Body of pancreas (tissue), 4 donors: ENCODE results near the gene CEP104. TPM values are rescaled to one million over a fixed set of nuclear protein-coding genes. Genes with fewer than 3 reads are reported as not detected.
"Not testable (repeated sequence)": the region's sequence is repeated elsewhere in the genome, so short reads cannot be mapped to it uniquely, and the experiment has no call there.

Experiments used
- ATAC-seq: fragments of 150-250 bp; one replicate; pipeline ENCODE4 v1.9.1; 2016
- DNase-seq, 4 donors: peaks; one replicate each; pipeline ENCODE4 v3.0.0-alpha.2; 2019
- H3K27ac ChIP-seq, 4 donors: fragments of 200-600 bp; sonication (generic); 1 replicate in 3 of 4; 2 replicates in 1 of 4; pipeline versions ENCODE4 v1.5.1 to v1.6.1; 2016 to 2019; ENCODE audit warnings: mild to moderate bottlenecking in 1 of 4, mixed read lengths in 1 of 4, moderate library complexity in 1 of 4
- H3K27me3 ChIP-seq, 2 donors: fragments of 200-600 bp; sonication (generic); one replicate each; pipeline ENCODE4 v1.6.0; 2016; ENCODE audit warnings: mild to moderate bottlenecking in 1 of 2
- H3K36me3 ChIP-seq, 2 donors: fragments of 200-600 bp; sonication (generic); replicated peaks in 1 of 2; 2 replicates each; pipeline ENCODE4 v1.5.1; 2016; ENCODE audit warnings: low read depth in 2 of 2; ENCODE audit not compliant: insufficient read depth in 1 of 2
- H3K4me1 ChIP-seq: fragments of 200-600 bp; sonication (generic); one replicate; pipeline ENCODE4 v1.6.0; 2016
- H3K4me3 ChIP-seq, 2 donors: fragments of 200-600 bp; sonication (generic); 1 replicate in 1 of 2; 2 replicates in 1 of 2; pipeline ENCODE4 v1.5.1; 2016 to 2019
- H3K9me3 ChIP-seq, 3 donors: fragments of 200-600 bp; sonication (generic); 1 replicate in 2 of 3; 2 replicates in 1 of 3; pipeline ENCODE4 v1.5.1; 2016
- POLR2A ChIP-seq, 3 donors: fragments of 450-650 bp; IDR thresholded peaks; one replicate each; pipeline ENCODE4 v1.6.1; 2016; ENCODE audit warnings: antibody characterized with exemption in 3 of 3, mild to moderate bottlenecking in 2 of 3
- WGBS, 2 donors: methylation state at CpG; one replicate each; pipeline ENCODE4 v1.1.5; 2017; 5-methylcytosine and 5-hydroxymethylcytosine counted together
- intact Hi-C: fragments of 100-400 bp; cut with DNase I; formaldehyde crosslinking; loops from one replicate; pipeline ENCODE4 v1.15.1; 2023
- total RNA-seq, 2 donors: library from RNA; depleted of rRNA; stranded (reverse); fragments of >200 nt; gene quantifications; one replicate each; pipeline ENCODE4 v1.1.0, GENCODE V29; 2016
- TF ChIP-seq, protein P1 (sequence below), 7 experiments: fragments of 450-650 bp in 4 of 7; fragments of 200-600 bp in 3 of 7; sonication (generic) in 3 of 7; IDR thresholded peaks; one replicate each; pipeline ENCODE4 v1.5.1; 2016 to 2019; ENCODE audit warnings: antibody characterized with exemption in 7 of 7

Gene CEP104
- total RNA-seq, 2 donors from 2014 or later = 17.9 to 22.1 TPM

DNA sequence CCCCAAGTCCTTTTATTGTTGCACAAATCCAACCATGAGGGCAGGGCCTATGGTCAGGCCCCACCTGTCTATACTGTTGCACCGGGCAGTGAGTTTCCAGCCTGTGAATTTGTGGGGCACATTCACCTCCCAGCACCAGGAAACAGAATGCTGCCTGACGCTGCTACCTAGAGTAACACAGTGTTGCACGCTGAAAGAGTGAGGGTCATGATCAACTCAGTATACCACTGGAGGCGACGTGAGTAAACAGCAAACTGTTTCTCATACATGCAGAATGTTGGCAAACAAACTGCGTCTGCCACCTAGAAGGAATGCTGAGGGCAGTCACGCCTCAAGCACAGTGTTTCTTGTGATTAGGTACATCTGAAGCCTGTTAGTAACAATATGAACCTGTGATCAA lies 47.3 kb downstream of the CEP104 start:
- 51 to 62% methylated on average over 6 to 7 of the region's 7 CpGs for whole genome bisulfite sequencing, 2 donors

DNA sequence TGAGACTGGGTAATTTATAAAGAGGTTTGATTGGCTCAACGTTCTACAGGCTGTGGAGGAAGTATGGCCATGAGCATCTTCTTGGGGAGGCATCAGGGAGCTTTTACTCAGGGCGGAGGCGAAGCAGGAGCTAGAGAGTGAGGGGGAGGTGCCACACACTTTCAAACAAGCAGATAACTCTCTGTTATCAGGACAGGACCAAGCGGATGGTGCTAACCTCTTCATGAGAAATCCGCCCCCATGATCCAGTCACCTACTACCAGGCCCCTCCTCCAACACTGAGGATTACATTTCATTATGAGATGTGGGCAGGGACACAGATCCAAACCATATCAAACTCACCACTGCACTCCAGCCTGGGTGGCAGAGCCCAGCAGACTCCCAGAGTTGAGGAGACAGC lies 49.2 kb downstream of the CEP104 start:
- Histone ChIP-seq H3K9me3 (no peaks in the 10 kb centered on the region), H3K27me3 (peaks cover 0 to 5% of the 10 kb centered on the region in 2 donors), H3K4me1 (no peaks in the 10 kb centered on the region), H3K27ac (no peak overlapping the region), H3K4me3 (no peak overlapping the region), H3K36me3 (no peaks in the 10 kb centered on the region)
- TF ChIP-seq POLR2A (IDR thresholded peaks at IDR 0.05) = no peak
- TF ChIP-seq, protein P1, sequence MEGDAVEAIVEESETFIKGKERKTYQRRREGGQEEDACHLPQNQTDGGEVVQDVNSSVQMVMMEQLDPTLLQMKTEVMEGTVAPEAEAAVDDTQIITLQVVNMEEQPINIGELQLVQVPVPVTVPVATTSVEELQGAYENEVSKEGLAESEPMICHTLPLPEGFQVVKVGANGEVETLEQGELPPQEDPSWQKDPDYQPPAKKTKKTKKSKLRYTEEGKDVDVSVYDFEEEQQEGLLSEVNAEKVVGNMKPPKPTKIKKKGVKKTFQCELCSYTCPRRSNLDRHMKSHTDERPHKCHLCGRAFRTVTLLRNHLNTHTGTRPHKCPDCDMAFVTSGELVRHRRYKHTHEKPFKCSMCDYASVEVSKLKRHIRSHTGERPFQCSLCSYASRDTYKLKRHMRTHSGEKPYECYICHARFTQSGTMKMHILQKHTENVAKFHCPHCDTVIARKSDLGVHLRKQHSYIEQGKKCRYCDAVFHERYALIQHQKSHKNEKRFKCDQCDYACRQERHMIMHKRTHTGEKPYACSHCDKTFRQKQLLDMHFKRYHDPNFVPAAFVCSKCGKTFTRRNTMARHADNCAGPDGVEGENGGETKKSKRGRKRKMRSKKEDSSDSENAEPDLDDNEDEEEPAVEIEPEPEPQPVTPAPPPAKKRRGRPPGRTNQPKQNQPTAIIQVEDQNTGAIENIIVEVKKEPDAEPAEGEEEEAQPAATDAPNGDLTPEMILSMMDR (IDR thresholded peaks at IDR 0.05) = no peak
- no peak for DNase-seq
- intact Hi-C loops = no loop called here
- 60 to 62% methylated on average over 3 to 5 of the region's 5 CpGs for WGBS, 2 donors
- no peak for ATAC-seq

More for the DNA sequence above, 47.3 kb downstream of the CEP104 start:
- H3K4me1 ChIP-seq = no peaks in the 10 kb centered on the region
- TF ChIP-seq, protein P1 (IDR thresholded peaks at IDR 0.05) = no peak
- no peak for TF ChIP-seq POLR2A (IDR thresholded peaks at IDR 0.05)
- no peak overlapping the region for H3K4me3 ChIP-seq
- intact Hi-C loops = no loop called here
- H3K36me3 ChIP-seq = peaks cover 0 to 4% of the 10 kb centered on the region in 2 donors
- H3K27ac ChIP-seq = no peak overlapping the region
- H3K27me3 ChIP-seq = no peaks in the 10 kb centered on the region
- no peaks in the 10 kb centered on the region for H3K9me3 ChIP-seq
- no peak for ATAC-seq
- DNase-seq = no peak

GRCh38 chr1:3805038-3805437 lies 52.0 kb downstream of the CEP104 start:
- Histone ChIP-seq H3K27ac (no peak overlapping the region), H3K27me3 (peaks cover 0 to 5% of the 10 kb centered on the region in 2 donors), H3K4me1 (no peaks in the 10 kb centered on the region), H3K4me3 (no peak overlapping the region), H3K9me3 (no peaks in the 10 kb centered on the region), H3K36me3 (no peaks in the 10 kb centered on the region)
- WGBS, 2 donors = 61 to 68% methylated on average over 11 of the region's 11 CpGs
- ATAC-seq (no peak), DNase-seq (no peak)
- intact Hi-C loops = no loop called here
- TF ChIP-seq, protein P1 (IDR thresholded peaks at IDR 0.05) = no peak
- no peak for TF ChIP-seq POLR2A (IDR thresholded peaks at IDR 0.05)

DNA sequence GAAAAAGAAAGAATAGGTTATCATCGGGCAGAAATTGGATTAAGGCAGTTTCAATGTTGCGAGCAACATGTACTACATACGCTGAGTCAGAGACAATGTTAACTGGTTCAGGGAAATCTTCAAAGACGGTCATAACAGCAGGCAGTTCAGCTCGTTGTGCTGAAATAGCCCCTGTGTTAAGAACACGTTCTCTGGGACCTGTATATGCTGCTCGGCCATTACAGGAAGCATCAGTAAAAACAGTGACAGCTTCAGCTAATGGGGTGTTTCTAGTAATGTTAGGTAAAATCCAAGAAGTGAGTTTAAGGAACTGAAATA lies 52.4 kb downstream of the CEP104 start:
- H3K27ac ChIP-seq, DNase-seq, H3K4me1 ChIP-seq, H3K9me3 ChIP-seq, intact Hi-C loops, H3K27me3 ChIP-seq, H3K36me3 ChIP-seq, ATAC-seq, H3K4me3 ChIP-seq: not testable (repeated sequence)
- WGBS, 2 donors = 54 to 68% methylated on average over 7 of the region's 7 CpGs

GRCh38 chr1:3803905-3804626 lies 52.9 kb downstream of the CEP104 start:
- H3K27ac ChIP-seq = no peak overlapping the region
- no peaks in the 10 kb centered on the region for H3K9me3 ChIP-seq
- ATAC-seq (no peak), DNase-seq (no peak)
- WGBS, 2 donors = 61 to 67% methylated on average over 19 of the region's 19 CpGs
- TF ChIP-seq, protein P1 (IDR thresholded peaks at IDR 0.05) = no peak
- no peak for TF ChIP-seq POLR2A (IDR thresholded peaks at IDR 0.05)
- intact Hi-C loops = no loop called here
- H3K4me1 ChIP-seq = no peaks in the 10 kb centered on the region
- no peaks in the 10 kb centered on the region for H3K36me3 ChIP-seq
- H3K27me3 ChIP-seq = peaks cover 0 to 5% of the 10 kb centered on the region in 2 donors
- no peak overlapping the region for H3K4me3 ChIP-seq

- 63 to 69% methylated on average over 3 of the region's 3 CpGs for WGBS, 2 donors
- H3K4me1 ChIP-seq, H3K4me3 ChIP-seq, DNase-seq, H3K27me3 ChIP-seq, H3K27ac ChIP-seq, intact Hi-C loops, H3K36me3 ChIP-seq, ATAC-seq, H3K9me3 ChIP-seq: not testable (repeated sequence)
Observed at GRCh38 chr1:3800795-3801194, 56.2 kb downstream of the CEP104 start.
